ENCODE data around the gene ZC3H7B. TPM values are rescaled to one million over a fixed set of nuclear protein-coding genes. Genes with fewer than 3 reads are reported as not detected.
A peak's percentile ranks its signal among the peaks of the same experiment; 100 is the strongest.

Gene ZC3H7B
- total and polyA plus RNA-seq, 4 donors, result 31.5 to 55.8 (median 34.3) TPM

GRCh38 chr22:41406410-41406809, 105.1 kb downstream of the ZC3H7B start:
- Histone ChIP-seq H3K4me1 (ENCODE audit: control insufficient read depth in 5 of 5, insufficient read depth in 5 of 5, low read length in 5 of 5) (peaks cover 0 to 14% (median 7%) of the 10 kb centered on the region in 5 donors), H3K4me3 (no peak overlapping the region), H3K9ac (ENCODE audit: insufficient read depth in 1 of 2, low read length in 2 of 2) (no peak overlapping the region), H3K36me3 (ENCODE audit: control insufficient read depth in 4 of 4, insufficient read depth in 4 of 4, low read length in 4 of 4) (no peaks in the 10 kb centered on the region), H3K27ac (ENCODE audit: low read depth in 1 of 2, low read length in 1 of 2) (no peak overlapping the region), H3K9me3 (ENCODE audit: control insufficient read depth in 4 of 4, insufficient read depth in 3 of 4, low read length in 3 of 4) (no peaks in the 10 kb centered on the region), H3K27me3 (ENCODE audit: control insufficient read depth in 3 of 3, insufficient read depth in 3 of 3, low read length in 2 of 3) (no peaks in the 10 kb centered on the region)
- DNase-seq, result no peak
- TF ChIP-seq, protein P1, sequence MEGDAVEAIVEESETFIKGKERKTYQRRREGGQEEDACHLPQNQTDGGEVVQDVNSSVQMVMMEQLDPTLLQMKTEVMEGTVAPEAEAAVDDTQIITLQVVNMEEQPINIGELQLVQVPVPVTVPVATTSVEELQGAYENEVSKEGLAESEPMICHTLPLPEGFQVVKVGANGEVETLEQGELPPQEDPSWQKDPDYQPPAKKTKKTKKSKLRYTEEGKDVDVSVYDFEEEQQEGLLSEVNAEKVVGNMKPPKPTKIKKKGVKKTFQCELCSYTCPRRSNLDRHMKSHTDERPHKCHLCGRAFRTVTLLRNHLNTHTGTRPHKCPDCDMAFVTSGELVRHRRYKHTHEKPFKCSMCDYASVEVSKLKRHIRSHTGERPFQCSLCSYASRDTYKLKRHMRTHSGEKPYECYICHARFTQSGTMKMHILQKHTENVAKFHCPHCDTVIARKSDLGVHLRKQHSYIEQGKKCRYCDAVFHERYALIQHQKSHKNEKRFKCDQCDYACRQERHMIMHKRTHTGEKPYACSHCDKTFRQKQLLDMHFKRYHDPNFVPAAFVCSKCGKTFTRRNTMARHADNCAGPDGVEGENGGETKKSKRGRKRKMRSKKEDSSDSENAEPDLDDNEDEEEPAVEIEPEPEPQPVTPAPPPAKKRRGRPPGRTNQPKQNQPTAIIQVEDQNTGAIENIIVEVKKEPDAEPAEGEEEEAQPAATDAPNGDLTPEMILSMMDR (IDR thresholded peaks at IDR 0.05; ENCODE audit: control extremely low read depth, extremely low read depth), result no peak
- ATAC-seq (ENCODE audit: insufficient read depth, low FRiP score), result no peak

GRCh38 chr22:41407433-41407832, 106.1 kb downstream of the ZC3H7B start:
- Histone ChIP-seq H3K36me3 (ENCODE audit: control insufficient read depth in 4 of 4, insufficient read depth in 4 of 4, low read length in 4 of 4) (no peaks in the 10 kb centered on the region), H3K27ac (ENCODE audit: low read depth in 1 of 2, low read length in 1 of 2) (peak overlapping the region in 1 of 2 donors; percentile 9), H3K4me3 (no peak overlapping the region), H3K4me1 (ENCODE audit: control insufficient read depth in 5 of 5, insufficient read depth in 5 of 5, low read length in 5 of 5) (peaks cover 0 to 14% (median 4%) of the 10 kb centered on the region in 5 donors), H3K9me3 (ENCODE audit: control insufficient read depth in 4 of 4, insufficient read depth in 3 of 4, low read length in 3 of 4) (no peaks in the 10 kb centered on the region), H3K27me3 (ENCODE audit: control insufficient read depth in 3 of 3, insufficient read depth in 3 of 3, low read length in 2 of 3) (no peaks in the 10 kb centered on the region), H3K9ac (ENCODE audit: insufficient read depth in 1 of 2, low read length in 2 of 2) (no peak overlapping the region)
- DNase-seq (no peak), ATAC-seq (ENCODE audit: insufficient read depth, low FRiP score) (no peak)
- TF ChIP-seq, protein P1 (IDR thresholded peaks at IDR 0.05; ENCODE audit: control extremely low read depth, extremely low read depth), result no peak
- WGBS, 2 donors, result 91 to 94% methylated on average over 3 of the region's 3 CpGs

- H3K9me3 ChIP-seq (ENCODE audit: control insufficient read depth in 4 of 4, insufficient read depth in 3 of 4, low read length in 3 of 4), result no peaks in the 10 kb centered on the region
- ATAC-seq (ENCODE audit: insufficient read depth, low FRiP score), result no peak
- no peaks in the 10 kb centered on the region for H3K27me3 ChIP-seq (ENCODE audit: control insufficient read depth in 3 of 3, insufficient read depth in 3 of 3, low read length in 2 of 3)
- no peak for DNase-seq
- no peak overlapping the region for H3K9ac ChIP-seq (ENCODE audit: insufficient read depth in 1 of 2, low read length in 2 of 2)
- H3K4me3 ChIP-seq, result no peak overlapping the region
- no peaks in the 10 kb centered on the region for H3K36me3 ChIP-seq (ENCODE audit: control insufficient read depth in 4 of 4, insufficient read depth in 4 of 4, low read length in 4 of 4)
- 79 to 90% methylated on average over 8 of the region's 8 CpGs for WGBS, 2 donors
- peaks cover 0 to 20% (median 7%) of the 10 kb centered on the region in 5 donors for H3K4me1 ChIP-seq (ENCODE audit: control insufficient read depth in 5 of 5, insufficient read depth in 5 of 5, low read length in 5 of 5)
- peak overlapping the region in 1 of 2 donors; percentile 82 for H3K27ac ChIP-seq (ENCODE audit: low read depth in 1 of 2, low read length in 1 of 2)
- TF ChIP-seq, protein P1 (IDR thresholded peaks at IDR 0.05; ENCODE audit: control extremely low read depth, extremely low read depth), result no peak
Observed at GRCh38 chr22:41408665-41409064, 107.3 kb downstream of the ZC3H7B start.

Small RNAs within 50 kb of the gene (small RNA-seq; reads per million reads assigned to genes)
- not detected for gene MIR6889 (ENCODE audit: low replicate concordance)
- not detected for gene RNU6-495P (ENCODE audit: low replicate concordance)

Other genes starting within 250 kb of the ZC3H7B start
- 100 to 1,000 TPM in 1 of 2 donors, 10 to 100 TPM in 1; 67.1 to 177 TPM for gene EP300, start 208.9 kb upstream of the ZC3H7B start, total RNA-seq
- 10 to 100 TPM; 14.9 to 21.7 TPM for gene EP300, start 208.9 kb upstream of the ZC3H7B start, polyA plus RNA-seq
- gene L3MBTL2, start 96.2 kb upstream of the ZC3H7B start, total RNA-seq, result 10 to 100 TPM; 21.2 to 28.6 TPM
- 10 to 100 TPM; 11.2 to 18.0 TPM for gene L3MBTL2, start 96.2 kb upstream of the ZC3H7B start, polyA plus RNA-seq
- gene CHADL, start 60.6 kb upstream of the ZC3H7B start, total RNA-seq, result 1 to 10 TPM; 3.8 to 4.2 TPM
- gene CHADL, start 60.6 kb upstream of the ZC3H7B start, polyA plus RNA-seq, result 1 to 10 TPM in 1 of 2 donors, under 1 TPM in 1; 1.00 to 4.0 TPM
- gene RANGAP1, start 15.3 kb upstream of the ZC3H7B start, total RNA-seq, result 10 to 100 TPM; 21.7 to 49.3 TPM
- gene RANGAP1, start 15.3 kb upstream of the ZC3H7B start, polyA plus RNA-seq, result 10 to 100 TPM; 39.3 to 43.1 TPM
- gene TEF, start 80.4 kb downstream of the ZC3H7B start, total RNA-seq, result 10 to 100 TPM in 1 of 2 donors, 1 to 10 TPM in 1; 8.3 to 23.8 TPM
- gene TEF, start 80.4 kb downstream of the ZC3H7B start, polyA plus RNA-seq, result 10 to 100 TPM in 1 of 2 donors, 1 to 10 TPM in 1; 6.4 to 19.8 TPM
- gene TOB2, start 145.3 kb downstream of the ZC3H7B start, total RNA-seq, result 10 to 100 TPM; 26.8 to 46.7 TPM
- gene TOB2, start 145.3 kb downstream of the ZC3H7B start, polyA plus RNA-seq, result 10 to 100 TPM; 15.4 to 20.1 TPM
- 10 to 100 TPM; 28.9 to 33.9 TPM for gene PHF5A, start 167.2 kb downstream of the ZC3H7B start, total RNA-seq
- 10 to 100 TPM; 46.2 to 89.6 TPM for gene PHF5A, start 167.2 kb downstream of the ZC3H7B start, polyA plus RNA-seq
- gene ACO2, start 167.6 kb downstream of the ZC3H7B start, total RNA-seq, result 100 to 1,000 TPM in 1 of 2 donors, 10 to 100 TPM in 1; 57.8 to 101 TPM
- gene ACO2, start 167.6 kb downstream of the ZC3H7B start, polyA plus RNA-seq, result 10 to 100 TPM; 34.1 to 67.1 TPM
- gene POLR3H, start 242.9 kb downstream of the ZC3H7B start, total RNA-seq, result 10 to 100 TPM; 12.1 to 65.9 TPM
- 10 to 100 TPM; 31.0 to 48.6 TPM for gene POLR3H, start 242.9 kb downstream of the ZC3H7B start, polyA plus RNA-seq

All from lung (tissue), 13 donors.